ENCODE results near the gene P4HA1. TPM values are rescaled to one million over a fixed set of nuclear protein-coding genes. Genes with fewer than 3 reads are reported as not detected.

Gene P4HA1
- total and polyA plus RNA-seq, 2 donors (not counting 3 experiments of a cell fraction or from before 2014, with no cell fraction given) = 14.3 to 29.1 TPM

DNA sequence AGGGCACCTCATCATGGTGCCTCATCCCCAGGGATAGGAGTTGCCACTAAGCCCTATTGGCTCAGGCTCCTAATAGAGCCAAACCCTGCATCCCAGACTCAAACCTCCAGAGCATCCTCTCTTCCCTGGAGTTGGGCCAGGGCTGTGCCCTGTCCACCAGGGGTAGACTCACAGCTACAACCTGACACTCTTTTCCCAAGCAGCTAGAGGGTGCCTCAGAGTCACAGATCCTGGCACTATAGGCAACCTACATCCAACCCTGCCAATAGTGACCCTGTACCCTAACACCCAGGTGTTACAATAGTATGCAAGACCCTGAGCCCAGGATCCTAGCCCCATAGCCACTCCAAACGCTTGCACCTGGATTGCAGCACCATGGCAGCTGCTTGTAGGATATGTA is 78.0 kb downstream of the P4HA1 start:
- ChIA-PET CTCF (interaction anchor here (1.0 to 1.5 kb wide), 3 partner anchors 21 to 43 kb away, joined by 3 read pairs; no protein-coding TSS in a partner anchor), POLR2A (no interaction called here)
- no peak overlapping the region for H3K9ac ChIP-seq (replicated peaks; ENCODE audit: extremely low read depth, insufficient read depth, low read length)
- intact Hi-C loops (cut with micrococcal nuclease) = no loop called here
- H3K4me3 ChIP-seq (replicated peaks in 1 of 3; ENCODE audit: insufficient read depth in 1 of 3, low read depth in 1 of 3, low read length in 3 of 3) = no peak overlapping the region
- H3K4me1 ChIP-seq (ENCODE audit: control insufficient read depth, extremely low read depth, insufficient read depth, low read length) = no peaks in the 10 kb centered on the region
- dilution Hi-C loops (cut with MboI; ENCODE audit: extremely low pct_ligation_motif_present, low sequenced_read_pairs) = no loop called here
- no peak for FAIRE-seq
- H3K79me2 ChIP-seq (ENCODE audit: control insufficient read depth, insufficient read depth, low read length) = no peaks in the 10 kb centered on the region
- no peak for TF ChIP-seq FOS (IDR thresholded peaks at IDR 0.05; ENCODE audit: borderline replicate concordance, insufficient read depth, low read length)
- TF ChIP-seq POLR2AphosphoS5 (IDR thresholded peaks at IDR 0.05; ENCODE audit: insufficient read depth, low read depth, low read length) = no peak
- TF ChIP-seq, protein P1, sequence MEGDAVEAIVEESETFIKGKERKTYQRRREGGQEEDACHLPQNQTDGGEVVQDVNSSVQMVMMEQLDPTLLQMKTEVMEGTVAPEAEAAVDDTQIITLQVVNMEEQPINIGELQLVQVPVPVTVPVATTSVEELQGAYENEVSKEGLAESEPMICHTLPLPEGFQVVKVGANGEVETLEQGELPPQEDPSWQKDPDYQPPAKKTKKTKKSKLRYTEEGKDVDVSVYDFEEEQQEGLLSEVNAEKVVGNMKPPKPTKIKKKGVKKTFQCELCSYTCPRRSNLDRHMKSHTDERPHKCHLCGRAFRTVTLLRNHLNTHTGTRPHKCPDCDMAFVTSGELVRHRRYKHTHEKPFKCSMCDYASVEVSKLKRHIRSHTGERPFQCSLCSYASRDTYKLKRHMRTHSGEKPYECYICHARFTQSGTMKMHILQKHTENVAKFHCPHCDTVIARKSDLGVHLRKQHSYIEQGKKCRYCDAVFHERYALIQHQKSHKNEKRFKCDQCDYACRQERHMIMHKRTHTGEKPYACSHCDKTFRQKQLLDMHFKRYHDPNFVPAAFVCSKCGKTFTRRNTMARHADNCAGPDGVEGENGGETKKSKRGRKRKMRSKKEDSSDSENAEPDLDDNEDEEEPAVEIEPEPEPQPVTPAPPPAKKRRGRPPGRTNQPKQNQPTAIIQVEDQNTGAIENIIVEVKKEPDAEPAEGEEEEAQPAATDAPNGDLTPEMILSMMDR (IDR thresholded peaks at IDR 0.05; ENCODE audit: extremely low read depth in 1 of 2, insufficient read depth in 1 of 2, low read depth in 1 of 2, low read length in 2 of 2) = no peak
- no peak for TF ChIP-seq EZH2 (IDR thresholded peaks at IDR 0.05; ENCODE audit: borderline replicate concordance, low read depth, low read length, severe bottlenecking)
- no peak for TF ChIP-seq POLR2A (IDR thresholded peaks at IDR 0.05; ENCODE audit: low read depth, low read length)
- TF ChIP-seq, protein P2, sequence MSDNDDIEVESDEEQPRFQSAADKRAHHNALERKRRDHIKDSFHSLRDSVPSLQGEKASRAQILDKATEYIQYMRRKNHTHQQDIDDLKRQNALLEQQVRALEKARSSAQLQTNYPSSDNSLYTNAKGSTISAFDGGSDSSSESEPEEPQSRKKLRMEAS (IDR thresholded peaks at IDR 0.05; ENCODE audit: insufficient read depth, insufficient read length) = no peak
- no peak for TF ChIP-seq JUN (IDR thresholded peaks at IDR 0.05; ENCODE audit: borderline replicate concordance, insufficient read depth, insufficient read length, low read depth)
- no peak for TF ChIP-seq MYC (IDR thresholded peaks at IDR 0.05; ENCODE audit: low read depth, low read length)
- no peak for TF ChIP-seq GATA2 (IDR thresholded peaks at IDR 0.05; ENCODE audit: insufficient read depth, insufficient read length, low read depth, low read length)
- H3K4me2 ChIP-seq (ENCODE audit: insufficient read depth, low read length) = no peak overlapping the region
- H3K9me1 ChIP-seq (replicated peaks; ENCODE audit: control insufficient read depth, extremely low read depth, insufficient read depth, low read length) = no peaks in the 10 kb centered on the region
- H3K27ac ChIP-seq (ENCODE audit: insufficient read depth, low read depth, low read length) = no peak overlapping the region
- no peak overlapping the region for H2AFZ ChIP-seq (ENCODE audit: low read depth, low read length)
- no TSS peak for BruUV-seq (replicated peaks)
- no peaks in the 10 kb centered on the region for H4K20me1 ChIP-seq (replicated peaks; ENCODE audit: control insufficient read depth, extremely low read depth, insufficient read depth, low read length)
- DNase-seq (ENCODE audit: low read depth, low spot score) = no peak
- H3K27me3 ChIP-seq (ENCODE audit: control insufficient read depth in 2 of 2, insufficient read depth in 2 of 2, low read length in 2 of 2) = no peaks in the 10 kb centered on the region
- no peaks in the 10 kb centered on the region for H3K9me3 ChIP-seq (replicated peaks; ENCODE audit: control insufficient read depth, insufficient read depth, low read length)
- no peaks in the 10 kb centered on the region for H3K36me3 ChIP-seq (ENCODE audit: control insufficient read depth in 2 of 2, extremely low read depth in 1 of 2, insufficient read depth in 2 of 2, low read length in 2 of 2)

Data from endothelial cell of umbilical vein (primary cell).